ENCODE data around the gene KRTAP6-1. TPM values are rescaled to one million over a fixed set of nuclear protein-coding genes. Genes with fewer than 3 reads are reported as not detected.

Gene KRTAP6-1
- total and polyA plus RNA-seq, 8 donors, result not detected

GRCh38 chr21:30605968-30606367, 7.8 kb downstream of the KRTAP6-1 start:
- FAIRE-seq (no peak), ATAC-seq (no peak)
- intact Hi-C loops (cut with DNase I), result no loop called here

DNA sequence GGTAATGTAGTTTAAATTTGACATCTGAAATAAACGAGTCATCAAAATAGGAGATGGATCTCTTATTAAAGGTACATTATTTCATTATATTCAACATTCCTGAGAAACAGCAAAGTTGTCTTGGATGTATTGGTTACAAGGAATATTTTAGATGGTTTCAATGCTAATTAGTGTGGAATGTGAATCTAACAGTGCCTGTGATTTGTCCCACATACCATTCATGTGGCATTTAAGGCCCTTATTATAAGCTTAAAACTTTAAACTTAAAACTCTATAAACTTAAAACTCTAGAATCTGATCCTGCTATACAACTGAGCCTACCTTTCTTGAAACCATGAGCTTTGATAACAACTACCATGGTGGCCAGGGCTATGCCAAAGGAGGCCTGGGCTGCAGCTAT, 12.9 kb downstream of the KRTAP6-1 start, which contains the start of gene KRTAP22-1:
TSS of gene KRTAP22-1 (plus strand) at position 301 of the 400 bp plus-strand sequence.
- intact Hi-C loops (cut with DNase I), result no loop called here
- 33 to 35% methylated on average over 1 of the region's 1 CpG for WGBS, 2 donors

More at GRCh38 chr21:30605968-30606367, 7.8 kb downstream of the KRTAP6-1 start:
- 86 to 91% methylated on average over 2 of the region's 2 CpGs for WGBS, 2 donors
- Histone ChIP-seq H3K27me3 (no peaks in the 10 kb centered on the region), H3K9me3 (no peaks in the 10 kb centered on the region), H3K4me1 (no peaks in the 10 kb centered on the region), H3K36me3 (no peaks in the 10 kb centered on the region), H3K27ac (no peak overlapping the region), H3K4me3 (no peak overlapping the region)
- TF ChIP-seq, protein P1, sequence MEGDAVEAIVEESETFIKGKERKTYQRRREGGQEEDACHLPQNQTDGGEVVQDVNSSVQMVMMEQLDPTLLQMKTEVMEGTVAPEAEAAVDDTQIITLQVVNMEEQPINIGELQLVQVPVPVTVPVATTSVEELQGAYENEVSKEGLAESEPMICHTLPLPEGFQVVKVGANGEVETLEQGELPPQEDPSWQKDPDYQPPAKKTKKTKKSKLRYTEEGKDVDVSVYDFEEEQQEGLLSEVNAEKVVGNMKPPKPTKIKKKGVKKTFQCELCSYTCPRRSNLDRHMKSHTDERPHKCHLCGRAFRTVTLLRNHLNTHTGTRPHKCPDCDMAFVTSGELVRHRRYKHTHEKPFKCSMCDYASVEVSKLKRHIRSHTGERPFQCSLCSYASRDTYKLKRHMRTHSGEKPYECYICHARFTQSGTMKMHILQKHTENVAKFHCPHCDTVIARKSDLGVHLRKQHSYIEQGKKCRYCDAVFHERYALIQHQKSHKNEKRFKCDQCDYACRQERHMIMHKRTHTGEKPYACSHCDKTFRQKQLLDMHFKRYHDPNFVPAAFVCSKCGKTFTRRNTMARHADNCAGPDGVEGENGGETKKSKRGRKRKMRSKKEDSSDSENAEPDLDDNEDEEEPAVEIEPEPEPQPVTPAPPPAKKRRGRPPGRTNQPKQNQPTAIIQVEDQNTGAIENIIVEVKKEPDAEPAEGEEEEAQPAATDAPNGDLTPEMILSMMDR (IDR thresholded peaks at IDR 0.05), result no peak
- no peak for DNase-seq

DNA sequence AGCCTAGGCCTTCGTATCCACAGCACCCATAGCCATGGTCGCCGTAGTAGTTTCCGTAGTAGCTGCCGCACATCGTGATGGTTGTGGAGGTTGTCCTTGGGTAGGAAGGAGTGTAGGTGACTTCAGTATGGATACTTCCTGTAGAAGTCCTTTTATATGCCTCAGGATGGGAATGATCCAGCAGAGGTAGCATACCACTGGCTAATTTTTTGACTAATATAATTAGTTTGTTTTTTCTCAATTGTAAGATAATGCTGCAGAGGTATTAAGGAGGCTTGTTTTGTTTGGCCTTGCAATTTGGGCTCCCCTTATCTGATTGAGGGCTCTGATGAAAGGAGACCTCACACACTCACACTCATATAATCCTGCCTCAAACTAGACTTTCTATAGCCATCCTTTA, 14.9 kb downstream of the KRTAP6-1 start, which contains the start of gene KRTAP6-2:
TSS of gene KRTAP6-2 (minus strand) at position 101 of the 400 bp plus-strand sequence. CDS start at position 73, 28 bp downstream.
- TF ChIP-seq, protein P1 (IDR thresholded peaks at IDR 0.05), result no peak
- DNase-seq, result no peak
- intact Hi-C loops (cut with DNase I), result no loop called here
- FAIRE-seq, result no peak
- H3K36me3 ChIP-seq, result no peaks in the 10 kb centered on the region
- WGBS, 2 donors, result 91 to 92% methylated on average over 6 of the region's 6 CpGs
- H3K4me3 ChIP-seq, result no peak within 1 kb of the TSS
- no peaks in the 10 kb centered on the region for H3K9me3 ChIP-seq
- no peak within 1 kb of the TSS for H3K27ac ChIP-seq
- no peaks in the 10 kb centered on the region for H3K27me3 ChIP-seq
- H3K4me1 ChIP-seq, result no peaks in the 10 kb centered on the region
- no peak for ATAC-seq

More for the DNA sequence above, 12.9 kb downstream of the KRTAP6-1 start, which contains the start of gene KRTAP22-1:
- H3K27me3 ChIP-seq, result no peaks in the 10 kb centered on the region
- no peak within 1 kb of the TSS for H3K4me3 ChIP-seq
- H3K27ac ChIP-seq, result no peak within 1 kb of the TSS
- no peaks in the 10 kb centered on the region for H3K36me3 ChIP-seq
- no peaks in the 10 kb centered on the region for H3K9me3 ChIP-seq
- H3K4me1 ChIP-seq, result no peaks in the 10 kb centered on the region
- FAIRE-seq (no peak), DNase-seq (no peak), ATAC-seq (no peak)
- TF ChIP-seq, protein P1 (IDR thresholded peaks at IDR 0.05), result no peak

DNA sequence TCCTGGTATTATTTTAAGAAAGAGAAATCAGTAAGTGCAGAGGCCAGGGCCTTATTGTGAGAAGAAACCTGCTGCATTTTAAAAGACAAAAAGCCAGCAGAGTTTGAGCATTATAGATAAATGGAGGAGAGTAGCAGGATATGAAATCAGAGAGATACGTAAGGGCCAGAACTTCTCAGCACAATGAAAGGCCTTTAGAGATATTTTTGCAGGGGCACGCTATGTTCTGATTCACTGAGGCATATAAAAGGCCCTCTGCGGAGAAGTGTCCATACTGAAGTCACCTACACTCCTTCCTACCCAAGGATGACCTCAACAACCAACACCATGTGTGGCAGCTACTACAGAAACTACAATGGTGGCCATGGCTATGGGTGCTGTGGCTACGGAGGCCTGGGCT, 21.6 kb downstream of the KRTAP6-1 start, which contains the start of gene KRTAP6-3:
TSS of gene KRTAP6-3 (plus strand) at position 301 of the 400 bp plus-strand sequence. CDS start at position 307, 6 bp downstream.
- DNase-seq (no peak), FAIRE-seq (no peak), ATAC-seq (no peak)
- TF ChIP-seq, protein P1 (IDR thresholded peaks at IDR 0.05), result no peak
- WGBS, 2 donors, result 89 to 97% methylated on average over 4 of the region's 4 CpGs
- Histone ChIP-seq H3K27ac (no peak within 1 kb of the TSS), H3K4me3 (no peak within 1 kb of the TSS), H3K4me1 (no peaks in the 10 kb centered on the region), H3K9me3 (no peaks in the 10 kb centered on the region), H3K27me3 (no peaks in the 10 kb centered on the region), H3K36me3 (no peaks in the 10 kb centered on the region)
- intact Hi-C loops (cut with DNase I), result no loop called here

- intact Hi-C loops (cut with DNase I), result no loop called here
- Histone ChIP-seq H3K4me3 (no peak within 1 kb of the TSS), H3K9me3 (no peaks in the 10 kb centered on the region), H3K27me3 (no peaks in the 10 kb centered on the region), H3K27ac (no peak within 1 kb of the TSS), H3K4me1 (no peaks in the 10 kb centered on the region), H3K36me3 (no peaks in the 10 kb centered on the region)
- FAIRE-seq, result no peak
- TF ChIP-seq, protein P1 (IDR thresholded peaks at IDR 0.05), result no peak
- ATAC-seq, result no peak
- no peak for DNase-seq
These were observed 23.4 kb downstream of the KRTAP6-1 start, which contains the start of gene KRTAP22-2 for GRCh38 chr21:30590297-30590696. KRTAP22-2 (minus strand) TSS chr21:30590397.

Measured in pancreas (tissue), 10 donors.